Left cardiac atrium (tissue), 4 donors: ENCODE data around the gene DUSP28. TPM values are rescaled to one million over a fixed set of nuclear protein-coding genes. Genes with fewer than 3 reads are reported as not detected.
"Not testable (repeated sequence)": the region's sequence is repeated elsewhere in the genome, so short reads cannot be mapped to it uniquely, and the experiment has no call there.

Source experiments
- ATAC-seq, 2 donors: fragments of 200-7000 bp; cut with Tn5 transposase; one replicate each; pipeline ENCODE4 v1.9.1; 2020; ENCODE audit warnings: mild to moderate bottlenecking in 2 of 2, moderate library complexity in 2 of 2
- DNase-seq: peaks from one replicate; pipeline ENCODE4 v3.0.0-alpha.2; 2020
- intact Hi-C, 2 donors: fragments of 100-400 bp; cut with DNase I; formaldehyde crosslinking; loops; one replicate each; pipeline versions ENCODE4 v1.14.1 to v1.15.1; 2022 to 2023
- total RNA-seq, 2 donors: library from RNA; stranded (reverse); fragmentation: NEBNext Ultra II Directional; extraction: Animal tissue kit (Norgen Biotek cat#: 25700); gene quantifications; one replicate each; pipeline ENCODE4 v1.2.1, GENCODE V29; 2021
- donor health status: DM: no; HTN: yes; CAD: no.
- donor health status: DM: no; HTN: yes; CAD: no; lungs with severe emphysema.
- donor health status: DM: yes; HTN: yes; CAD: no.
- donor health status: Dilated cardiomyopathy.

DUSP28 gene
- total RNA-seq, 2 donors from 2014 or later: 8.1 to 8.2 TPM

DNA sequence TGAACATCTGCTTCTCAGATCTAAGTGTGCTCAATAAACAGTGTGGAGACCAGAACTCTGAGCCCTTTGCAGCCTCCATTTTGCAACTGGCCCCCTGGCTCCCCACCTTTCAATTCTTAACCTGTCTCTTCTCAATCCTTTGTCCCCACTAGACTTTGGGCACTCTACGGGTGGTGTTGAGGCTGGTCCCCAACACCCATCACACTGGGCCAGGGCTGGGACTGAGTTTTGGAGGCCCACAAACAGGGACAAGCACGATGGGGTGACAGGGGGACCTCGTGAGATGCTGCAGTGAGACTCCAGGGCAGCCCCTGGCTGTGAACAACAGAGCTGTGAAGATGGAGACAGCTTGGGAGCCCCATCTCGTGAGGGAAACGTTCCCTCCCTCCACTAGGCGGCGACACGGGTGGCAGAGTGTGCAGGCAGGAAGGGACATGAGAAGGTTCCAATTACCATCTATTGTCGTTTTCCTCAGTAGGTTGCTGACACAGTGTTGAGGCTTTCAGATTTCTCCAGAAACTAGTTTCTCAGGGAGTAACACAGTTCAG is 3.5 kb upstream of the DUSP28 start:
- peak; percentile 42 for DNase-seq
- no peak for ATAC-seq
- intact Hi-C loops: no loop called here

DNA sequence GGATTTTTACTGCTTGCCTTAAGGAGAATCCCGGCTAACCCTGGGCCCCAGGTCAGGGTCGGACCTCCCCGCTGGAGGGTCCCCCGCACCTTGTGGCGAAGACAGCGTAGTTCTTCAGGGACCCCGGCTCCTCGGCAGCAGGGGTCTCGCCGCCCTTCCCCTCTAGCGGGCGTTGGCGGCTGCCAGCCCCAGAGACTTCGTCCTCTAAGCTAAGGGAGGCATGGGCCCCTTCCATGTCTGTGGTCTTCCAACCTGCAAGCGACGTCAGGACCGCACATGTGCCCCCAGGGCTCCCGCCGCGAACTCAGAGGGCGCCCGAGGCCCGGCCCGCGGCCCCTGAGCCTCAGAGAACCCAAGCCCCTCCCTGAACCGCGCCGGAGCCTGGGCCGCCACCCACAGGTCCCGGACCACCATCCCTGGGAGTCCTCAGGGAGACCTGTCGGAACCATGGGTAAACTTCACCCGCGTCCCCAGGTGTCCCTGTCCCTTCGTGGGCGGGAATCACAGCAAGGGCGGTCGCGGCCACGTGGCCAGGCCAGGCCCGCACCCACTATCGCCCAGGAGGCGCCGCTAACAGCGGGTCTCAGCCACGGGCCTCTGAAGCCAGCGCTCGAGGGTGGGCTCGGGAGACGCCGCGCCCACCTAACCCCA is 2.9 kb upstream of the DUSP28 start:
- intact Hi-C loops: no loop called here
- DNase-seq (no peak), ATAC-seq (no peak)

DNA sequence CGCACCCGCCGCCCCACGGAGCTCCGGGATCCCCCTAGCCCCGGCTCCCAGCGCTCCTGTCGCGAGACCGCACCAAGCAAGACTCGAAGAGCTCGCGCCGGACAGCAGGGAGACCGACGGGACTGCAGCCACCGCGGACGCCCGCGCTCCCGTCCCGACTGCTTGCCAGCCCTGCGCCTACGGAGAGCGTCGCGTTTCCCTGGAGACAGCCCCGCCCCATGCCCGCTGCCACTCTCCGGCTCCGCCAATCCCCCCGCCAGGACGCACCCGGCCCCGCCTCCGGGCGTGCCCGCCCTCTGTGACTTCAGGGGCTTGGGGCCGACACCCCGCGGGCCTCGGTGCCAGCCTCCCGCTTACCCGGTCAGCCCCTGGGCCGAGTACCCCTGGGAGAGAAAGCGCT is 2.3 kb upstream of the DUSP28 start, which contains the start of gene ANKMY1:
ANKMY1 (minus strand) TSS at position 181 of the 400 bp plus-strand sequence. CDS start 653 bp downstream, outside the sequence.
- ATAC-seq (peak; percentile 13 to 44), DNase-seq (peak; percentile 84)
- intact Hi-C loops: no loop called here

DNA sequence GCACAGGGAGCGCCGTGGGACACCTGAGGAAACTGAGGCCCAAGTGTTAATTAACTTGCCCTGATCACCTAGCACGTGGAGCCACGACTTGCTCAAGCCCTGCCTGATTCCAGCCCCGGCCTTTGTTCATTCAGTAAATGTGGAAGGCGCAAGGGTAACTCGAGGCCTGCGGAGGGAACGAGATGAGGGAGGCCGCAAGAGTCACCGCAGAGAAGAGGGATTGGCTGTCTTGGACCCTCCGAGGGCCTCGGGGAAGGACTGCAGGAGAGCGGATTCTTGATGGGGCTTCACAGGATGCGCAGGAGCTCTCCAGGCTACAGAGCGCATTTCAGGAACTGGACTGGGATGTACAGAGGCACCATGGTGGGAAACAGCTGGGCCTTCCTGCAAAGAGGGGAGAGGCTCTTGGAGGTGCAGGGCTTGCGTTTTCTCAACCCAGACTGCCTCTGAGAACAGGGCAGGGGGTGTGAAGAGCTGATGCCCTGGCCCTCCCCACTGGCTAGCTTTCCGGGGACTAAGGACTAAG is 1.9 kb upstream of the DUSP28 start:
- DNase-seq (no peak), ATAC-seq (no peak)
- intact Hi-C loops: no loop called here

DNA sequence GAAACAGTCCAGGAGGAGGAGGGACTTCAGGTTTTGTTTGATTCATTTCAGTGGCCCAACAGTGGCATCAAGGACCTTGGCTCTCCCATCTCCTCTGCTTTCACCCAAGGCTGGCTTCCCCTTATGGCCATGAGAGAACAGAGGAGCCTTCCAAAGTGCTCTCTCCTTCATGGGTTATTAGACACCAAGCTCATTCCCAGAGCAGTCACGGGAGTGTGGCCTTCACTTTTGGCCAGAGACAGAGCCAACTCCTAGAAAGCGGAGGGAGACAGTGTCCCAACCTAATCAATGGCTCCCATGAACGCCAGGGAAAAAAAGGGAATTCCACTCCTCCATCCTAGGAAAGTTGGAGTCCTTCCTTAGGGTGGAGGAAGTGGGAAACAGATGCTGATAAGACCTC is 871 bp upstream of the DUSP28 start:
- ATAC-seq (no peak), DNase-seq (no peak)
- intact Hi-C loops: no loop called here

DNA sequence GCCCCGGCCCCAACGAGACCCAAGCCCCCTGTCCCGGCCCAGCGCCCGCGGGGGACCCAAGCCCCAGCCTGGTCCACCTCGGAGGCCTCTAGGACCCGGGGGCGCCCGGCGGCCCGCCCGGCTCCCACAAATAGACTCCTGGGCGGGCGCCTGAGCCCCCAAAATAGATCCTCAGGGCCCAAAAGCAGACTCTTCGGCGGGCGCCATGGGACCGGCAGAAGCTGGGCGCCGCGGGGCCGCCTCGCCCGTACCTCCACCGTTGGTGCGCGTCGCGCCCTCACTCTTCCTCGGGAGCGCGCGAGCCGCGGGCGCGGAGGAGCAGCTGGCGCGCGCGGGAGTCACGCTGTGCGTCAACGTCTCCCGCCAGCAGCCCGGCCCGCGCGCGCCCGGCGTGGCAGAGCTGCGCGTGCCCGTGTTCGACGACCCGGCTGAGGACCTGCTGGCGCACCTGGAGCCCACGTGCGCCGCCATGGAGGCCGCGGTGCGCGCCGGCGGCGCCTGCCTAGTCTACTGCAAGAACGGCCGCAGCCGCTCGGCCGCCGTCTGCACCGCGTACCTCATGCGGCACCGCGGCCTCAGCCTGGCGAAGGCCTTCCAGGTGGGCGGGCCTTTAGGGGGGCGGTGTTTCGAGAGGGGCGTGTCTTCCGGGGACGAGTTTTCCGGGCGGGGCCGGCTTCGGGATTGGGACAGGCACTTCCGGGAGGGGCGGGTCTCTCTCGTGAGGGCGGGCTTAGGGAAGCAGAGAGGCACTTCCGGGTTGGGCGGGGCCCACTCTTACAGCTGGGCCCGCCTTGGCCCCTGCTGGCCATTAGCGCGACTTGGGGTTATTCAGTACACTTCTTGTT is 545 bp downstream of the DUSP28 start:
- intact Hi-C loops: no loop called here
- ATAC-seq (peak; percentile 89), DNase-seq (peak; percentile 100)

DNA sequence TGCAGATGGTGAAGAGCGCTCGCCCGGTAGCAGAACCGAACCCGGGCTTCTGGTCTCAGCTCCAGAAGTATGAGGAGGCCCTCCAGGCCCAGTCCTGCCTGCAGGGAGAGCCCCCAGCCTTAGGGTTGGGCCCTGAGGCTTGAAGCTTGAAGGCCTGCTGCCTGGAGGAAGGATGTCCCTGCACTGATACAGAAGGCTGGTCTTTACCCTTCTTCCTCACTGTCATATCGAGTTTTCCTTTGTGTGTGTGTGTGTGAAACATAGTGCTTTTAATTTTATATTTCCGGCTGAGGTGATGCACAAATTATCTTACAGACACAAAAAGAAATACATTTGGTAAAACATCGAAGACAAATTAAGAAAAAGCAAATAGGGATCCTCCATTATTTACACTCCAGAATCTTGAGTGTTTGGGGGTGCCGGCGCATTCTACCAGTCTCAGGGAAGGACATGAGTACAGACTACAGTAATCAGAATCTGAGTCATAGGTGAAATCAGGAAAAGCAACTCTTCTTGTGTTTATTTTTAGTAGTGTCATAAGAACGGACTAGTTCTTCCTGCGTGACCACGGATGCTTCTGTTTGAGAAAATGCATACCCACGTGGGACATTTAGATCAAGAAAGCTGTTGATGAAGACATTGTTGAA is 1.3 kb downstream of the DUSP28 start:
- DNase-seq: no peak
- ATAC-seq: no peak
- intact Hi-C loops: no loop called here

DNA sequence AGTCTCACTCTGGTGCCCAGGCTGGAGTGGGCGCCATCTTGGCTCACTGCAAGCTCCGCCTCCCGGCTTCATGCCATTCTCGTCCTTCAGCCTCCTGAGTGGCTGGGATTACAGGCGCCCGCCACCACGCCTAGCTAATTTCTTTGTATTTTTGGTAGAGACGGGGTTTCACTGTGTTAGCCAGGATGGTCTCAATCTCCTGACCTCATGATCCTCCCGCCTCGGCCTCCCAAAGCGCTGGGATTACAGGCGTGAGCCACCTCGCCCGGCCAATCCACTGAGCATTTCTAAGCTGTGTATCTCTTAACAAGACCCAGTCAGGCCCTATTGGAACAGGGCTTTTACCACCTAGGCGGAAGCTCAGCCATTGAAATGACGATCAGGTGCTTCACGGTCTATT is 3.1 kb downstream of the DUSP28 start:
- DNase-seq, ATAC-seq, intact Hi-C loops: not testable (repeated sequence)

DNA sequence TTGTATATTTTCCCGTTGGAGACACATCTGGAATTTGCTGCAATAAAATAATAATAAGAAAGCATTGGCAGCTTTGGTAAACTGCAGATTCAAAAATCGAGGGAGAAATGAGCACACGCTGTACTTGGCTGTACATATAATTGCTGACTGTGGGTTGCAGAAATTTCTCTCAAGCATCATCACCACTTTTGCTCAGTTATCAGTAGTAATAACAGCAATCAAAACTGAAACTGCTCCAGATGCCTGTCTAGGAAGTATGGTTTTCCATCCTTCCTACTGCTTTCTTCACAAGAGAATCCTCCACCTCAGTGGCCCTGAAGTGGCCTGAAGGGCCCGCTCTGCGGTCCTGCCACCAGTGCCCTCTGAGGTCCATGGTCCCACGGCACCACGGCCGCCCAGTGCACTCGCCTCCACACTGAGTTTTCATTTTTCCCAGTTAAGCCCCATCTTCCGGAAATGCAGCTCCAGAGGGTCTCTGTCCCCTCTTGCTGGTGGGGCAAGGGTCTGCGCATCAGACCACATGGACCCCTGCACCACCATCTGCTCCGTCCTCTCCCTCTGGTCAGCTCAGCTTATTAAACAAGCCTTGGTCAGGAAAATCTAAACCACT is 3.9 kb downstream of the DUSP28 start:
- intact Hi-C loops: no loop called here
- ATAC-seq: no peak
- DNase-seq: no peak

DNA sequence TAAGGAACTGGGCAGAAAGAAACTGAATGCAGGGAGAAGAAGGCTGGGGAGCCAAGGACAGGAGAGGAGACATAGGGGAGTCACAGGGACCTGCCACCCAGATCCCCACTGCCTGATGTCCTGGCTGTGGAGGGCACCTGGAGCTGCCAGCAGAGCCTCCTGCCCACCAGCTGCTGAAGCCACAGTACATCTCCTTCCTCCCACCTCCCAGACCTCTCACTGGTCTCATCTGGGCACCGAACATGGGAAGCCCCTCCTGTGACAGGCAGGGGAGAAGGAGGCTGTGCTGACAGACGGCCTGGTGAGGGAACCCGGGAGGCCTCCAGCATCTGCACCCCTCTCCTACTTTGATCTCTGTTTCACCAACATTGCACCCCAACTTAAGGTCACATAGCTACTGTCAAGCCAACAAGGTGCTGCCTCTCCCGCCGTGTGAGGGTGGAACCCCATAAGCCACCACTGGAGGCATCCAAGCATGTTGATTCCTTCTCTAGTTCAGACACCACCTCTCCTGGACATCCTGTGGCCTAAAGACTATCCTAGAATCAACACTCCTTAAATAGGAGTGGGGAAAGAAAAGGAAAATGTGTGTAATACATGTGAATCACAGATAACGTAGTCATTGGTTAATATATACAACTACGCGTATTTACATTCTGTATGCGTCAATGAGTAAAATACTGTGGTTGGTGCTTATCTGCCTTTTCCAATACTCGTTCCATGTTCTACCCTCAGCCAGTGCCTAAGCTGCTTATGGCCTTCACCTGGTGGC is 4.6 kb downstream of the DUSP28 start:
- intact Hi-C loops: no loop called here
- DNase-seq (no peak), ATAC-seq (no peak)

DNA sequence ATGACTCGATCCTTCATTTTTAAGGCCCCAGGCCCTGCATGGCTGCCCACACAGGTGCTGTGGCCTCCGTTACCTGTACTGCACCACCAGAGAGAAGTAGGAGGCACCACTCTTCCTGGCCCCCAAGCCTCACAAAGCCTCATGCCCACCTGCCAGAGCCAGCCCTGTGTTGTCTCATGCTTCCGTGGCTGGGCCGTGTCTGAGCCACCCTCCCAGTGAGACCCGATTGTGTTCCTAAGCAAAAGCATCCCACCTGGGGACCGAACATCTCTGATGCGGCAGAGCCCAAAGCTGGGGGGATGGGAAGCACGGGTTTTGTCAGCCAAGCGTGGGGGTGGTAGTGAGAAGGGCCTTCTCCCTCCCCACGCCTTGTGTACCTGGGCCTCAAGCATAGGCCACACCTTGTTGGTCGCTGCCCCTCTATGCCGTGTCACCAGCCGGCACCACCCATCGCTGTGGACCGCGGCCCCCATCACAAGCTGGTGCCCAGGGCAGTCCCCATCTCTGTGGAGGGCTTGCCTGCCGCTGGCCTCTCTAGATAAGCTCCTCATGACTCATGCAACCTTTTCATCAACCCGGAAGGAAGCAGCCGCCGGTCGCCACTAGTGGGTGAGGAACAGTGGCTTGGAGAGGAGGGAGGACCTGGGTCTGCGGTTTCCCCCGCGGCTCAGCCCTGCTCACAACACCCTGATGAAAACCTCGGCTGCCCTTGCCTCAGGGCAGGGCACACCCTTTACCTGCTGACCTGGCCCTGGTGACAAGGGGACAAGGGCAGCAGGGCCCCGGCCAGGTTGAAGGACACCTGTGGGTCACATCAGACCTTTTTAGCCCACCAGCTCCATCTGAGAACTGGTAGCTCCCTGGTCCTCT is 5.4 kb downstream of the DUSP28 start:
- intact Hi-C loops: no loop called here
- DNase-seq (peak; percentile 89), ATAC-seq (peak; percentile 16 to 40)

DNA sequence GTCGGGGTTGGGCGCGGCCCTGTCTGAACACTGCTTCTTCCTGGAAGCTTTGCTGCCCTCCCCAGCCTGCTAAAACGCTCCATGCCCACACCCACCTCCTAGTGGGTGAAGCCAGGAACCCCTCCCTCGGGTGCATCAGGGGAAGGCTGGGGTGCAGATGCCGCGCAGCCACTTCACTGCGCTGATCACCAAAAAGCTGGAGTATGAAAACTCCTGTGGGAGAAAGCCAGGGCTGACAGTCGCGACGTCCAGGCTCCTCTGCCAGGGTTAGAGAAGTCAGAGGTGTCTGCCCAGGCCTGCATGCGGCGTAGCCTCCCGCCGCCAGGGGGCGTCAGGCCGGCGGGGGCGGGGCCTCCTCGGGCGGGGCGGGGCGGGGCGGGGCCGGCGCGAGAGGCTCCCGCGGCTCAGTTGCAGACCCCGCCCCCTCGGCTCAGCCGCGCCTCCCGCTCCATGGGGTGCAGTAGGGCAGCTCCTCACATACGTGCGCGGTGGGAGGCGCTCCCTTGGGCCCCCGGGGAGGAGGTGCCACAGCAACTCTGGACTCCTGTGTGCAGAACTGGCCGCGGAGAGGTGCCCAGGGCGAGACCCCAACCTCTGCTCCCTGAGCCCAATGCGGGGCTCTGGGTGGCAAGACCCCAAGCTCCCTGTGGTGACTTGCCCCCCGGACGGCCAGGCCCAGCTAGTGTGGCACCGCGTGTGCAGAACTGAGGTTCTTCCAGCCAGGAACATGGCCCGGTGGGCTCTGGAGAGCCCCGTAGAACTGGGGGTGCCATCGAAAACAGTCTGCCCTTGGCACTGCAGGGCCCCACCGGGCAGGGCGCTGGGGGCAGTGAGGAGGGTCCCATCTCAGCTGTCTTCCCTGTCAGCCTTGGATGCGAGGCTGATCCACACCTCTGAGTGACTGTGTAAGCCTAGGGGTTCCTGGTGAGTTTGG is 6.3 kb downstream of the DUSP28 start:
- ATAC-seq (peak; percentile 89 to 91), DNase-seq (peak; percentile 95)
- intact Hi-C loops: no loop called here

DNA sequence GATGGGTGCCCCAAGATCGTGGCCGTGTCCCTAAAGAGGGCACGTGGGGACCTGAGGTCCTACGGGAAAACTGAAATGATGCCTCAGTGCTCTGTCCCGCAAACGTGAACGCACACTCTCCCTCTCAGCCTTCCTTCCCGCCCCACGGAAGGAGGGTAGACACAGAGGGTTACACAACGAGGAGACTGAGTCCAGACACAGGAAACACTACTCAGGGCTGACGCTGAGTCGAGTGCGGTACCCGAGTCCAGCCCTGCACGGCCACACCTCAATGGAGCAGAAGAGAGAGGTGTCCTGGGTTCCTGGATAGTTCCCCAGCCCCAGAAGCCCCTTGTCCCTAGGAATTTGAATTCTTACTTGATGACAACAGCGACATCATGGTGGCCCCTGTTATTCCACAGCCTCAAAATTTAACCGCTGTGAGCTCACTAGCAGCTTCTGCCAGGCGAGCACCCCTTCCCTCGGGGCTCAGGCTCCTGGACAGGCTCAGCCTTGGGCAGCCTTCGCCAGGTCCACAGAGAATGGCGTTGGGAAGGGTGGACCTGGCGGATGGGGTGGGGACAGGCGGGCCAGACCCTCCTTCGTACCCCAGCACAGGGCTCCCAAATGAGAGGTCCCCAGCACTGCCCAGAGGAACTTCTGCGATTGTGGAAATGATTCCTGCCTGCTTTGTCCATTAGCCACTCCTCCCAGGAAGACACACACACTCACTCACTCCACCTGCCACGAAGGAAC is 7.1 kb downstream of the DUSP28 start:
- peak; percentile 26 for DNase-seq
- intact Hi-C loops: no loop called here
- ATAC-seq: peak in 1 of 2 donors; percentile 0

DNA sequence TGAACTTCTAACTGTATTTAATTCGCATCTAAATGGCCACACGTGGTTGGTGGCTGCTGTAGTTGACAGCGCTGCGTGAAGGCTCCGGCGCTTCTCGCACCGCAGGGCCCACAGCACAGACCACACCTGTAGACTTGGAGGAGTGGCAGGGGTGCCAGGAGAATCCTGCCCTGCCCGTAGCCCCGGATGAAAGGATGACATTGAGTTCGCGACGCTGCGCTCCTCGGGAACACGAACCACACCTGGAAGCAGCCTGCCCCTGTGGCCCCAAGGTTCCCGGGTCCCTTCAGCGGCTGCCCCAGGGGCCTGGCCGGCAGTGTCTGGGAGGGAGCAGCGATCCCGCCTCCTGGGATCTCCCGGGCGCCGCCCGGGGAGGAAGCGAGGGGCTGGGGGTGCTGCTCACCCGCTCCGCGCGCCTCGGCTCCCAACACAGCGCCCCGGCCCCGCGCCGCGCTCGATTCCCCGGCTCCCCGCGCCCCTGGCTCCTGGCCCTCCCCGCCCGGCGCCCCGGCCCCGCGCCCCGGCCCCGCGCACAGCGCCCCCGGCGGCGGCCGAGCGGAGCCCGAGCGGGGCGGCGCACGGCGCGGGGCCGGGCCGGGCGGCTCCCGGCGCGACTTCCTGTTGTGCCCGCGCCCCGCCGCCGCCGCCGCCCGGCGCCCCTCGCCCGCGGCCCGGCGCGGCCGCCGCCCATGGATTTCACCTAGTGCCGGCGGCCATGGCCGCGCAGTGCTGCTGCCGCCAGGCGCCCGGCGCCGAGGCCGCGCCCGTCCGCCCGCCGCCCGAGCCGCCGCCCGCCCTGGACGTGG is 7.9 kb downstream of the DUSP28 start, which contains the start of gene RNPEPL1:
RNPEPL1 (plus strand) TSS at position 613 of the 806 bp plus-strand sequence; CDS start at position 716, 103 bp downstream.
- DNase-seq (peak; percentile 50), ATAC-seq (peak; percentile 3 to 27)
- intact Hi-C loops: no loop called here
